Mucosa of stomach (tissue), 1 donor: Measurements from ENCODE around the gene CST1.
"Not testable (repeated sequence)": the region's sequence is repeated elsewhere in the genome, so short reads cannot be mapped to it uniquely, and the experiment has no call there.

ENCODE experiments used
- H3K27me3 ChIP-seq: one replicate; pipeline ENCODE4 v1.7.0; 2013; ENCODE audit warnings: mild to moderate bottlenecking, low read length; ENCODE audit not compliant: control insufficient read depth, insufficient read depth
- H3K36me3 ChIP-seq: one replicate; pipeline ENCODE4 v1.7.0; 2013; ENCODE audit warnings: low read length; ENCODE audit not compliant: control insufficient read depth, insufficient read depth
- H3K4me1 ChIP-seq: one replicate; pipeline ENCODE4 v1.7.0; 2013; ENCODE audit warnings: mild to moderate bottlenecking, low read length; ENCODE audit not compliant: control insufficient read depth, insufficient read depth
- H3K4me3 ChIP-seq: one replicate; pipeline ENCODE4 v1.7.0; 2013; ENCODE audit warnings: low read length
- H3K9ac ChIP-seq: one replicate; pipeline ENCODE4 v1.7.0; 2013; ENCODE audit warnings: mild to moderate bottlenecking, low read length, moderate library complexity
- H3K9me3 ChIP-seq: one replicate; pipeline ENCODE4 v1.7.0; 2013; ENCODE audit warnings: mild to moderate bottlenecking, low read length, moderate library complexity; ENCODE audit not compliant: control insufficient read depth
- donor health status: Pancreatic carcinoma.

The CST1 gene, protein sequence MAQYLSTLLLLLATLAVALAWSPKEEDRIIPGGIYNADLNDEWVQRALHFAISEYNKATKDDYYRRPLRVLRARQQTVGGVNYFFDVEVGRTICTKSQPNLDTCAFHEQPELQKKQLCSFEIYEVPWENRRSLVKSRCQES

DNA sequence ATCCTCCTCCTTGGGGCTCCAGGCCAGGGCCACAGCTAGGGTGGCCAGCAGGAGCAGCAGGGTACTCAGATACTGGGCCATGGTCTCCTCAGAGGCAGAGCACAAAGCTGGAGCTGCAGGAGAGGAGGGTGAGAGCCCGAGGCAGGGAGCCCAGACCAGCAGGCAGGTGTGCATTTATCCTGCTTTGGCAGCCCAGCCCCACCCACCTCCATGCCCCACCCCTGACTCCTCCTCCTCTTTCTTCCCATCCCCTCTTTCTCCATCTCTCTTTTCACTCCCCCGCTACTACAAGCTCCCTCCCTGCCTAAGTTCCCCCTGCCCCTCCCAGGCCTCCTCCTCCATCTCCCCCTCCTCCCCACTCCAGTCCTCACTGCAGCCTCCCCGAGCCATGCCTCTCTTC, at the start of gene CST1:
Gene CST1, minus strand, starts transcription at position 150 of the 400 bp plus-strand sequence. Its CDS starts 69 bp downstream, at position 81.
- not testable (repeated sequence) for H3K36me3 ChIP-seq, H3K9me3 ChIP-seq, H3K4me1 ChIP-seq

DNA sequence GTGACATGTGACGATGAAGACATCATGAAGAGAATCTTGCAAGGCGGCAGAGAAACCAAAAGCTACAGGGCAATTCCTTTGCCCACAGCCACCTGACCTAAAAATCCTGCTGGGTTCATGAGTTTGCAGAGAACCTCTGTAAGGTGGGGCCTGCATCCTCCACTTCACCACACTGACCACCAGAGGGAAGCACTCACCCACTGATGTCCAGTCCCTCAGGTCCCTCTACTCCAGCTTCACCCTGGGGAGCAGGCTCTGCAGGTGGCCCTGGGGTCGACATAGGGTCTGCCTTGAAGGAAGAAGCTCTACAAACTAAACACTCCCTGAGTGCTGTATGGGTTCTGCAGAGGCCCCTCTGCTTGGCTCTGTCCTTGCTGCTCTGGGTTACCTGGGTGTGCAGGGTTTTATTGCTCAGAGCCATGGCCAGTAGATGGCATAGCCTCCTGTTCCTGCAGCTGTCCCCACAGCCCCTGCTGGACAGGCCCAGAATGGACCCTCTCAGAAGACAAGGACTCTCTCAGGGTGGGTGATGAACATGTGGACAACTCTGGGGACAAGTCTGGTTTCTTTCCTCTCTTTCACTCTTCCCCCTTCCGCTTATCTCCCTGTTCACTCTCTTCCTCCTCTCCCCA, 48.6 kb upstream of the CST1 start:
- not testable (repeated sequence) for H3K4me1 ChIP-seq, H3K9me3 ChIP-seq, H3K4me3 ChIP-seq, H3K9ac ChIP-seq, H3K27me3 ChIP-seq, H3K36me3 ChIP-seq

More for the DNA sequence above, at the start of gene CST1:
- H3K4me3 ChIP-seq, H3K27me3 ChIP-seq, H3K9ac ChIP-seq: not testable (repeated sequence)

DNA sequence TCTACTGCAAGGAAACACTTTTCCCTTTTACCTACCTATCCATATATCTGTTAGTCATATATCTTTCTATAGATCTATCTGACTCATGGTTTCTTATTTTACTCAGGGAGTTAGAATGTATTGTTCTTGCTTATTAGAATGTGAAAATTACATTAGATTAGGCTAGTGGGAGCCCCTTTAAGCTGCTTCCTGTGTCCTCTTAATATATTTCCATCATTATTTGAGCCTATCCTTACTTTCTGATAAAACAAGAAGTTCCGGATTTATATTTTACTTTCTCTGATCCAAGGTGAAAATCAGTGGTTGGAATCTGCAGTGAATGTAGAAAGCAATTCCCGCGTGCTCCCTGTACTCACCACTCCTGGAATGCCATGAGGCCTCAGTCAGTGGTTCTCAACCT, 44.8 kb upstream of the CST1 start:
- Histone ChIP-seq H3K4me1 (no peaks in the 10 kb centered on the region), H3K9me3 (no peaks in the 10 kb centered on the region), H3K9ac (no peak overlapping the region), H3K36me3 (no peaks in the 10 kb centered on the region), H3K4me3 (no peak overlapping the region), H3K27me3 (no peaks in the 10 kb centered on the region)

DNA sequence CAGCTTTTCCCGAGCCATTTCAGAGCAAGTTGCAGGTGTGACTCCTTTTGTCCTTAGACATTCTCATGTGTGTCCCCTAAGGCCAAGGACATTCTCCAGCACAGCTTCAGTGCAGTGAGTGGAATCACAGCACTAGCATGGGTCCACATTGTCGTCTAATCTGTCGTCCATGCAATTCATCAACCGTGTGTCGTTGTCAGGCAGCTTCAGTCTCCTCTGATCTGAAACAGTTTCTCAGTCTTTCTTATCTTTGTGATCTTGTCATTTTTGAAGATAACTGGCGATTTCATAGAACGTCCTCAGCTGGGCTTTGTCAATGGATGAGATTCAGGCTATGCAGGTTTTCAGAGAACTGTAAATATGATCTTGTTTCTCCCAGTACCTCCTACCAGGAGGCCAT, 44.1 kb upstream of the CST1 start:
- Histone ChIP-seq H3K36me3 (no peaks in the 10 kb centered on the region), H3K9ac (no peak overlapping the region), H3K27me3 (no peaks in the 10 kb centered on the region), H3K4me1 (no peaks in the 10 kb centered on the region), H3K9me3 (no peaks in the 10 kb centered on the region), H3K4me3 (no peak overlapping the region)

GRCh38 chr20:23794065-23794464, 43.3 kb upstream of the CST1 start:
- Histone ChIP-seq H3K9me3 (no peaks in the 10 kb centered on the region), H3K9ac (no peak overlapping the region), H3K27me3 (no peaks in the 10 kb centered on the region), H3K4me3 (no peak overlapping the region), H3K36me3 (no peaks in the 10 kb centered on the region), H3K4me1 (no peaks in the 10 kb centered on the region)

DNA sequence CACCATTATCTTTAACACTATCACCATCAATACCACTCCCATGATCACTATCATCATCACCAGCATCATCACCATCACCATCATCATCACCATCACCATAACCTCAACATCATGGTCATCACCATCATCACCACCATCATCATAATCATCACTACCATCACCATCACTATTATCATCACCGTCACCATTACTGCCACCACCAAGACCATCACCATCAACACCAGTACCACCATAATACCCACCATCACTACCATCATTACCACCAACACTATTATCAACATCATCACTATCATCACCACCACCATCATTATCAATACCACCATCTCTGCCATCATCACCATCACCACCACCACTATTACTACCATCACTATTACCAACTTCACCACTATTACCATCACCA, 32.7 kb upstream of the CST1 start:
- H3K4me3 ChIP-seq, result no peak overlapping the region
- H3K9me3 ChIP-seq, result no peaks in the 10 kb centered on the region
- H3K4me1 ChIP-seq, result no peaks in the 10 kb centered on the region
- no peak overlapping the region for H3K9ac ChIP-seq
- no peaks in the 10 kb centered on the region for H3K36me3 ChIP-seq
- no peaks in the 10 kb centered on the region for H3K27me3 ChIP-seq

DNA sequence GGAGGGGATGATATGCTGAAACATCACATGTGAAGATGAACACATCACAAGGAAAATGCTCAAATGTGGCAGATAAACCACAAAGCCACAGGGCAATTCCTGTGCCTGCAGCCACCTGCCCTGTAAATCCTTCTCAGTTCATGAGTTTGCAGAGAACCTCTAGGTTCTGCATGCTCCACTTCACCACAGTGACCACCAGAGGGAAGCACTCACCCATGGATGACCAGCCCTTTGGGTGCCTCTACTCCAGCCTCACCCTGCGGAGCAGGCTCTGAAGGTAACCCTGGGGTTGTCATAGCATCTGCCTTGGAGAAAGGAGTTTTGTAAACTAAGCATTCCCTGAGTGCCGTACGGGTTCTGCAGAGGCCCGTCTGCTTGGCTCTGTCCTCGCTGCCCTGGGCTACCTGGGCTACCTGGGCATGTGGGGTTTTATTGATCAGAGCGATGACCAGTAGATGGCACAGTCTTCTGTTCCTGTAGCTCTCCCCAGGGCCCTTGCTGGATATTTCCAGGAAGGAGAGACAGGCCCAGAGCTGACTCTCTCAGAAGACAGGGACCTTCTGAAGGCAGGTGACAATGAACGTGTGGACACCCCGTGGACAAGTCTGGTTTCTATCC, 31.7 kb upstream of the CST1 start:
- no peak overlapping the region for H3K4me3 ChIP-seq
- H3K27me3 ChIP-seq, result no peaks in the 10 kb centered on the region
- H3K9ac ChIP-seq, result no peak overlapping the region
- no peaks in the 10 kb centered on the region for H3K36me3 ChIP-seq
- no peaks in the 10 kb centered on the region for H3K9me3 ChIP-seq
- H3K4me1 ChIP-seq, result no peaks in the 10 kb centered on the region

GRCh38 chr20:23778676-23779075, 27.9 kb upstream of the CST1 start:
- not testable (repeated sequence) for H3K27me3 ChIP-seq, H3K9ac ChIP-seq, H3K4me1 ChIP-seq, H3K36me3 ChIP-seq, H3K9me3 ChIP-seq, H3K4me3 ChIP-seq

- not testable (repeated sequence) for H3K36me3 ChIP-seq, H3K4me1 ChIP-seq, H3K27me3 ChIP-seq, H3K9ac ChIP-seq, H3K9me3 ChIP-seq, H3K4me3 ChIP-seq
These were observed 26.6 kb upstream of the CST1 start for GRCh38 chr20:23777380-23777779.

DNA sequence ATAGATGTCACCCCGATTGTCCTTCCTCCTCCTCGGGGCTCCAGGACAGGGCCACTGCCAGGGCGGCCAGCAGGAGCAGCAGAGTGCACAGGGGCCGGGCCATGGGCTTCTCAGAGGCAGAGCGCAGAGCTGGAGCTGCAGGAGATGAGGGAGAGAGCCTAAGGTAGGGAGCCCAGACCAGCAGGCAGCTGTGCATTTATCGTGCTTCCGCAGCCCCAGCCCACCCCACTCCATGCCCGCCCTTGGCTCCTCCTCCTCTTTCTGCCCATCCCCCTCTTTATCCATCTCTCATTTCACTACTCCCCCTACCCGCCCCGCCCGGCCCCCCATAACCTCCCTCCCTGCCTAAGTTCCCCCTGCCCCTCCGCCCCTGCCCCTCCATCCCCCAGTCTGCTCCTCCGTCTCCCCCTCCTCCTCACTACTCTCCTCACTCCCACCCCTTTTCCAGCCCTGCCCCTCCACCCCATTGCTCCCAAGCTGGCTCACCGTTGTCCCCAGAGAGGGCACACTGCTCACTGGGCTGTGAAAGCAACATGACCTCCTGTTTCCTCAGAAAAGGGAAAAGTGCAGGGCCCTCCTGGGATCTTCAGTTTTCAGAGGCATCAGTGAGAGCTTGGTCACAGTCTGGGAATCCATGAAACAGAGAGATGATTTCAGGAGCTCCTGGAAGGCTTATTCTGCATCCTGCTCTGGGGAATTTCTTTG, 25.5 kb upstream of the CST1 start:
- H3K4me1 ChIP-seq, result no peaks in the 10 kb centered on the region
- no peak overlapping the region for H3K9ac ChIP-seq
- H3K4me3 ChIP-seq, result no peak overlapping the region
- H3K36me3 ChIP-seq, result no peaks in the 10 kb centered on the region
- H3K27me3 ChIP-seq, result no peaks in the 10 kb centered on the region
- H3K9me3 ChIP-seq, result no peaks in the 10 kb centered on the region

GRCh38 chr20:23774081-23774480, 23.3 kb upstream of the CST1 start:
- no peaks in the 10 kb centered on the region for H3K36me3 ChIP-seq
- no peaks in the 10 kb centered on the region for H3K27me3 ChIP-seq
- no peaks in the 10 kb centered on the region for H3K9me3 ChIP-seq
- no peaks in the 10 kb centered on the region for H3K4me1 ChIP-seq
- no peak overlapping the region for H3K9ac ChIP-seq
- H3K4me3 ChIP-seq, result no peak overlapping the region

DNA sequence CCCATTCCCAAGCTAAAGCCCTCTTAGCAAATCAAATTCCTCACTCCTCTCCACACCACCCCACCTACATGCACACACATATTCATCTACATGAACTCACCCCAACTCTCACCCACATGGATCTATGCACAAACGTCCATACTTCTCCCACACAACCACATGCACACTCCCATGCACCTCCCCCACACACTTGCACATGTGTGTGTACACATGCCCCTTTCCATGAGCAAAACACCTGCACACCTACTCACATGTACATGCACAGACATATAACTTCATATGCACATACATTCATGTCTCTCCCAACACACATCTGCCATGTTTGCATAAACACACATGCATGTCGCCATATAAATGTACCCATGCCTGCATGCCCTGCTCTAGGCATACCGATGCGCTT, 22.8 kb upstream of the CST1 start:
- no peaks in the 10 kb centered on the region for H3K9me3 ChIP-seq

More for the DNA sequence above, 22.8 kb upstream of the CST1 start:
- Histone ChIP-seq H3K4me3 (no peak overlapping the region), H3K27me3 (no peaks in the 10 kb centered on the region), H3K4me1 (no peaks in the 10 kb centered on the region), H3K36me3 (no peaks in the 10 kb centered on the region), H3K9ac (no peak overlapping the region)
